ENCODE data around the gene MCEMP1. TPM values are rescaled to one million over a fixed set of nuclear protein-coding genes. Genes with fewer than 3 reads are reported as not detected.

The MCEMP1 gene
- total and polyA plus RNA-seq, 2 of the 4 experiments (the other 2 are of a cell fraction), result 0.15 TPM; not detected in 1

- DNase-seq (no peak), ATAC-seq (ENCODE audit: low read depth) (no peak)
- Histone ChIP-seq H3K4me3 (ENCODE audit: insufficient read depth, low read depth, low read length) (no peak overlapping the region), H3K4ac (ENCODE audit: low read depth, low read length) (no peak overlapping the region), H3K36me3 (ENCODE audit: control insufficient read depth, insufficient read depth, low read length) (no peaks in the 10 kb centered on the region), H2BK5ac (ENCODE audit: low read depth, low read length, poor library complexity, severe bottlenecking) (no peak overlapping the region), H3K27me3 (ENCODE audit: control insufficient read depth, insufficient read depth, low read length) (peaks cover 21% of the 10 kb centered on the region), H3K9me1 (ENCODE audit: insufficient read depth, low read length) (peaks cover 3% of the 10 kb centered on the region), H3K9ac (ENCODE audit: low read depth, low read length) (no peak overlapping the region), H3K9me3 (ENCODE audit: control insufficient read depth, insufficient read depth, low read length) (peaks cover 4% of the 10 kb centered on the region; the same call in 1 of the 2 replicates), H3K23ac (ENCODE audit: low read depth, low read length) (no peak overlapping the region), H2AFZ (replicated peaks; ENCODE audit: low read length, poor library complexity) (no peak overlapping the region), H2AK9ac (replicated peaks; ENCODE audit: low read depth, low read length, poor library complexity) (peak overlapping the region; percentile 37), H2AK5ac (ENCODE audit: low read depth, low read length) (no peak overlapping the region), H4K8ac (ENCODE audit: low read depth in 2 of 2, low read length in 2 of 2) (no peak overlapping the region), H3K27ac (ENCODE audit: insufficient read depth, low read length) (no peak overlapping the region), H4K5ac (ENCODE audit: low read depth, low read length) (no peak overlapping the region), H3K79me1 (ENCODE audit: low read depth in 1 of 2, low read length in 2 of 2) (peaks cover 0 to 6% of the 10 kb centered on the region in 2 experiments; a peak in 3 of 4 replicates), H2BK15ac (ENCODE audit: low read depth, low read length) (no peak overlapping the region), H3K4me2 (ENCODE audit: low read depth, low read length) (no peak overlapping the region), H3K18ac (ENCODE audit: low read depth, low read length) (no peak overlapping the region), H3K56ac (ENCODE audit: extremely low read depth, insufficient read depth, low read length) (no peak overlapping the region), H4K20me1 (ENCODE audit: insufficient read depth, low read length) (no peaks in the 10 kb centered on the region), H3K4me1 (ENCODE audit: control insufficient read depth, insufficient read depth, low read length) (peaks cover 2% of the 10 kb centered on the region; the same call in 1 of the 2 replicates), H3K14ac (replicated peaks; ENCODE audit: low read depth, low read length) (no peak overlapping the region), H2BK120ac (ENCODE audit: low read depth, low read length) (no peak overlapping the region), H2BK20ac (ENCODE audit: low read depth, low read length) (no peak overlapping the region), H4K91ac (ENCODE audit: insufficient read depth, low read depth, low read length) (no peak overlapping the region)
- TF ChIP-seq RAD21 (IDR thresholded peaks at IDR 0.05; ENCODE audit: low read length), result no peak
- no peak for TF ChIP-seq SMC3 (IDR thresholded peaks at IDR 0.05; ENCODE audit: low read depth, low read length)
- no peak for TF ChIP-seq CEBPB (IDR thresholded peaks at IDR 0.05; ENCODE audit: low read depth, low read length)
- TF ChIP-seq, protein P1, sequence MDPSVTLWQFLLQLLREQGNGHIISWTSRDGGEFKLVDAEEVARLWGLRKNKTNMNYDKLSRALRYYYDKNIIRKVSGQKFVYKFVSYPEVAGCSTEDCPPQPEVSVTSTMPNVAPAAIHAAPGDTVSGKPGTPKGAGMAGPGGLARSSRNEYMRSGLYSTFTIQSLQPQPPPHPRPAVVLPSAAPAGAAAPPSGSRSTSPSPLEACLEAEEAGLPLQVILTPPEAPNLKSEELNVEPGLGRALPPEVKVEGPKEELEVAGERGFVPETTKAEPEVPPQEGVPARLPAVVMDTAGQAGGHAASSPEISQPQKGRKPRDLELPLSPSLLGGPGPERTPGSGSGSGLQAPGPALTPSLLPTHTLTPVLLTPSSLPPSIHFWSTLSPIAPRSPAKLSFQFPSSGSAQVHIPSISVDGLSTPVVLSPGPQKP (IDR thresholded peaks at IDR 0.05; ENCODE audit: borderline replicate concordance, low read depth, low read length), result no peak
- no peak for TF ChIP-seq NFE2L2 (IDR thresholded peaks at IDR 0.05; ENCODE audit: low read depth, low read length)
- dilution Hi-C loops (cut with HindIII; ENCODE audit: low sequenced_read_pairs, unreplicated experiment), result no loop called here
- no CpG with 5 or more reads among the region's 7 CpGs for WGBS, 2 experiments (ENCODE audit: extremely low coverage in 2 of 2, insufficient read length in 1 of 2)
- ChIA-PET POLR2A (ENCODE audit: unreplicated experiment) (no interaction called here), CTCF (no interaction called here)
- intact Hi-C loops (cut with micrococcal nuclease), result no loop called here
- BruUV-seq (replicated peaks), result no TSS peak
- in situ Hi-C loops (cut with MboI; ENCODE audit: low sequenced_read_pairs), result no loop called here
These were observed 514 bp upstream of the MCEMP1 start for GRCh38 chr19:7676376-7676775.

Data from IMR-90 (cell line).